ENCODE results near the gene AIG1.

GRCh38 chr6:143223895-143224294, 163.2 kb downstream of the AIG1 start:
- TF ChIP-seq, protein P1, sequence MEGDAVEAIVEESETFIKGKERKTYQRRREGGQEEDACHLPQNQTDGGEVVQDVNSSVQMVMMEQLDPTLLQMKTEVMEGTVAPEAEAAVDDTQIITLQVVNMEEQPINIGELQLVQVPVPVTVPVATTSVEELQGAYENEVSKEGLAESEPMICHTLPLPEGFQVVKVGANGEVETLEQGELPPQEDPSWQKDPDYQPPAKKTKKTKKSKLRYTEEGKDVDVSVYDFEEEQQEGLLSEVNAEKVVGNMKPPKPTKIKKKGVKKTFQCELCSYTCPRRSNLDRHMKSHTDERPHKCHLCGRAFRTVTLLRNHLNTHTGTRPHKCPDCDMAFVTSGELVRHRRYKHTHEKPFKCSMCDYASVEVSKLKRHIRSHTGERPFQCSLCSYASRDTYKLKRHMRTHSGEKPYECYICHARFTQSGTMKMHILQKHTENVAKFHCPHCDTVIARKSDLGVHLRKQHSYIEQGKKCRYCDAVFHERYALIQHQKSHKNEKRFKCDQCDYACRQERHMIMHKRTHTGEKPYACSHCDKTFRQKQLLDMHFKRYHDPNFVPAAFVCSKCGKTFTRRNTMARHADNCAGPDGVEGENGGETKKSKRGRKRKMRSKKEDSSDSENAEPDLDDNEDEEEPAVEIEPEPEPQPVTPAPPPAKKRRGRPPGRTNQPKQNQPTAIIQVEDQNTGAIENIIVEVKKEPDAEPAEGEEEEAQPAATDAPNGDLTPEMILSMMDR (IDR thresholded peaks at IDR 0.05): no peak
- TF ChIP-seq POLR2AphosphoS5 (IDR thresholded peaks at IDR 0.05) (no peak), POLR2A (IDR thresholded peaks at IDR 0.05) (no peak)
